Gastroesophageal sphincter (tissue), 3 donors: ENCODE results near the gene ANK2.

Source experiments
- CTCF ChIP-seq, 4 experiments: fragments of 200-600 bp in 2 of 4; fragments of 450-650 bp in 2 of 4; sonication (generic) in 1 of 4; IDR thresholded peaks; one replicate each; pipeline ENCODE4 v1.5.1; 2017 to 2019; ENCODE audit warnings: antibody characterized with exemption in 4 of 4, mild to moderate bottlenecking in 2 of 4, moderate library complexity in 2 of 4
- EP300 ChIP-seq: sonication (generic); formaldehyde crosslinking; IDR thresholded peaks from one replicate; pipeline ENCODE4 v1.6.1; 2017; ENCODE audit warnings: antibody characterized with exemption, mild to moderate bottlenecking

- TF ChIP-seq CTCF (IDR thresholded peaks at IDR 0.05) (no peak), EP300 (no peak)
Measured at GRCh38 chr4:113060853-113061252, 11.4 kb downstream of the ANK2 start.
